SKM-1 (cell line): ENCODE measurements around the gene CD151.

Experiments
- DNase-seq: peaks from one replicate; lab custom pipeline; 2025; ENCODE audit not compliant: unreplicated experiment; lab: John Stamatoyannopoulos, UW

The CD151 gene

DNA sequence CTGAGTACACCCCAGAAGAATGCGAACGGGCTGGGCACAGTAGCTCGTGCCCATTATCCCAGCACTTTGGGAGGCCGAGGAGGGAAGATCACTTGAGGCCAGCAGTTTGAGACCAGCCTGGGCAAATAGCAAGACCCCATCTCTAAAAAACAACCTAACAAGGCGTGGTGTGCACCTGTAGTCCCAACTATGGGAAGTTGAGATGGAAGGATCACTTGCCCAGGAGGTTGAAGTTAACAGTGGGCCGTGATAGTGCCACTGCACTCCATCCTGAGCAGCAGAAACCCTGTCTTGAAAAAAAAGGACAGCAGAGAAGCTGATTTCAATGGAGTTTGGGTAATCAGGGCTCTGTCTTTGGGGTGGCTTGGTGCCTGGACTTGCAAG, 19.7 kb upstream of the CD151 start:
- DNase-seq = no peak

DNA sequence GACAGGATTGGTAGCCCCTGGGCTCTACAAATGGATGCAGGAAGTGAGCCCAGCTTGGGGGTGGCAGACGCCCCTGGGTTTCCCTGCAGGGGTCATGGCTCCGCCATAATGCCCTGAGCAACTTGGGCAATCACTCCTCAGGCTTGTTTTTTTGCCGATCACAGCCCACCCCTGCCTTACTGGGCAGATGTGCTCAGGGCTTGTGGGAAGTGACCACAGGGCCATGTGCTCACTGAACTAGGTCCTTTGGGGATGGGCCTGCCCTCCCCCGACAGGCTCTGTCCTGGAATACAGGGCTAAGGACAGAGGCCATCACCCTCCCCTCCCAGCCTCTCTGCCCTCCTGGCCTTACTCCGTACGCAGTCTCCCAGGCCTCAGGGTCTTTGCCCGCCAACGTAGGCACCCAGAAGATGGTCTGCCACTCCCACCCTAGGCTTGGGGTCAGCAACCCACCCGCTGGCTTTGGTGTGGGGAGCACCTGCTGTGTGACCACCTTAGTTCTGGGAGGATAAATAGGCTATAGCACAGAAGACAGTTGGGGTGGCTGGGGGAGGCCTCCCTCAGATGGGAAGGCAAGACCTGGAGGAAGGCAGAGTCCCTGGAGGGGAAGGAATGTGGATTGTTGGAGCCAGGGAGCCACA, 19.2 kb upstream of the CD151 start:
- no peak for DNase-seq

DNA sequence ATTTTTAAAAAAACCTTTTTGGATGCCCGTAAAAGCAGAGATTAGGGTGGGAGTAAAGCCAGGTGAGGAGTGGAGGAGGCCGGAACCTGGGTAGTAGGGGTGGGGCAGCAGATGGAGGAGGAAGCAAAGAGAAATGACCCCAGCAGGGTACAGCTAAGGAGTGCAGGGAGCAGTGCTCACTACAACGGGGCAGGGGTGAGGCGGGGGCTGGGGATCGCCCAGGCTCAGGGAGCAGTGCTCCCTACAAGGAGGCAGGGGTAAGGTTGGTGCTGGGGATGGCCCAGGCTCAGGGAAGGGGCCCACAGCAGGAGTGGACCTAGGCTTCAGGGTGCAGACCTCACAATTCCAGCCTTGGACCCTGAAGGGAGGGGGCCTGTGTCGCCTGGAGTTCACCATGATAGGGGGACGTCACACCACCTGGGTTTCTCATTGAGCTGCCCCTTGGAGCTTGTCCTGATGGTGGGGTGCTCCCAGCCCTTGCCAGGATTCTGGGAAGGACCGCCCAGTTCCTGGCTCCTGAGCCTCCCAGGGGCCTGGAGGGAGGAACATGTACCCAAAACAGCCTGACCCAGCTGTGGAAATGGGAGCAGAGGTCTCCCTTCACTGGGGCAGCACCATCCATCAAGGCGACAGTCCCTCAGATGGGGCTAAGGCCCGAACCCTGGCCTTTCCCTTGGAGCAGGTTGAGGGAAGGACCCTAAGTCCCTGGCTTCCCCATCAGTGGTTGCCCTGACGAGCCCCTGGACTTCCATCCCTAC, 16.9 kb upstream of the CD151 start:
- DNase-seq = no peak

DNA sequence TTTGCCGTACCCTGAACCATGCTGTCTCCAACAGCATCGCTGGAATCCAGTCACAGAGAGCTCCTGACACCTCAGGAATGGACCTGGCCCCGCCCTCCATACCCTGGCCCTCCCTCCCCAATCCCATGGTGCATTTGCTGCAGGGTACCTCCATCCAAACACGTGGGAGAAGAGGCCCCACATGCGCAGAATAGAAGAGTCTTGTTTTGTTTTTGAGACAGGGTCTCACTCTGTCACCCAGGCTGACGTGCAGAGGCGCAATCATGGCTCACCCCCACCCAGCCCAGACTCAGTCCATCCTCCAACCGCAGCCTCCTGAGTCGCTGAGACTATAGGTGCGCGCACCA, 16.3 kb upstream of the CD151 start:
- DNase-seq = no peak

DNA sequence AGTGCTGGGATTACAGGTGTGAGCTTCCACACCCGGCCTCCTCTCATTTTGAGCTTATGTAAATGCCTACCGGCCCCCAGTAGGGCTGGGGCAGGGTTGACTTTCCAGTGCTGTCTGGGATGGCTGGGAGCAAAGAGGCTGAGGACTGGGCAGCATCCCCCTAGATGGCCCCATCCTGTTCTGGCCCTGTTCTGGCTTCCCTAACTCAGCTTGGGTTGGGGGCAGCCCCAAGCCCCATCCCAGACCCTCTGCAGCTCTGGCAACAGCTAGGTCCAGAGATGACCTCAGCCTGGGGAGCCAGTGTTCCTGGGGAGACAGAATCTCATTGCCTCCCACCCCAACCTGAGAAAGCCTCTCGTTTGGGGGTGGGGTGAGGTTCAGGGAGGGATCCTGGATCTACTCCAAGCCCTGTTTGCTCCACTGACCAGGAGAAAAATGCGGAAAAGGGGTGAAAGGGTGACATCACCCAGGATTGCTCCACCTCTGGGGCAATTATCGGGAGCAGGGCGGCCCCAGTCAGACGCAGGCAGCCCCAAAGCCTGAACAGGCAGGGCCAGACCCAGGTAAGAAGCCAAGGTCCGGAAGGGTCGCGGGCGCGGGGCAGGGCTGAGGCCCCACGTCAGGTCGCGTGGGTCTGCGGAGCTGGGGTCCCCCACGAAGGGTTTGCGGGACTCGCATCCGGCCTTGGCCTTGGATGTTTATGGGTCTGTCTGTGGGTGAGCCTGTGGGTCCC, 14.2 kb upstream of the CD151 start, which contains the start of gene PNPLA2:
TSS of gene PNPLA2 (plus strand) at position 519 of the 733 bp plus-strand sequence. CDS start 805 bp downstream, outside the sequence.
- DNase-seq = no peak

DNA sequence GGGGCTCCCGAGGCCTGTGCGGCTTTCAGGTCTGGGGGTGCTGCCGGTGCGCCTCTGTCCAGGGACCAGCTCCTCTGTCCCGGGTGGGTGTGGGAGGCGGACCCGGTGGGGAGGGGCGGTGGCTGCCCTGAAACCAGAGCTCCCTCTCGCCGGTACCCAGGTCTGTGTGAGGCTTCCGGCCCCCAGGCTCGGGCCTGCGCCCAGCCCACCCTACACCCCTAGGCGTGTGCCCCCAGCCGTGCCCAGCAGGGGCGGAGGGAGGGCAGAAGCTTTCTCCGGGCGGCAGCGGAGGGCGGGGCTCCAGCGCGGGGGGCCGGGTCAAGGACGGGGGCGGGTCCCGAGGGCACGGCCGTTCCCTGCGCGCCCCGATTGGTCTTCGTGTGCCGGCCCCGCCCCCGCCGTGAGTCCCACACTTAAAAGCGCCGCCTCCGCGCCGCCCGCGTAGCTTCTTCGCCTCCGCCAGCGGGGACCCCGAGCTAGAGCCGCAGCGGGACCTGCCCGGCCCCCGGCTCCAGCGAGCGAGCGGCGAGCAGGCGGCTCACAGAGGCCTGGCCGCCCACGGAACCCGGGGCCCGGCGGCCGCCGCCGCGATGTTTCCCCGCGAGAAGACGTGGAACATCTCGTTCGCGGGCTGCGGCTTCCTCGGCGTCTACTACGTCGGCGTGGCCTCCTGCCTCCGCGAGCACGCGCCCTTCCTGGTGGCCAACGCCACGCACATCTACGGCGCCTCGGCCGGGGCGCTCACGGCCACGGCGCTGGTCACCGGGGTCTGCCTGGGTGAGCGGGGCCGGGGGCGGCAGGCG, 13.4 kb upstream of the CD151 start:
- DNase-seq = peak; percentile 84

DNA sequence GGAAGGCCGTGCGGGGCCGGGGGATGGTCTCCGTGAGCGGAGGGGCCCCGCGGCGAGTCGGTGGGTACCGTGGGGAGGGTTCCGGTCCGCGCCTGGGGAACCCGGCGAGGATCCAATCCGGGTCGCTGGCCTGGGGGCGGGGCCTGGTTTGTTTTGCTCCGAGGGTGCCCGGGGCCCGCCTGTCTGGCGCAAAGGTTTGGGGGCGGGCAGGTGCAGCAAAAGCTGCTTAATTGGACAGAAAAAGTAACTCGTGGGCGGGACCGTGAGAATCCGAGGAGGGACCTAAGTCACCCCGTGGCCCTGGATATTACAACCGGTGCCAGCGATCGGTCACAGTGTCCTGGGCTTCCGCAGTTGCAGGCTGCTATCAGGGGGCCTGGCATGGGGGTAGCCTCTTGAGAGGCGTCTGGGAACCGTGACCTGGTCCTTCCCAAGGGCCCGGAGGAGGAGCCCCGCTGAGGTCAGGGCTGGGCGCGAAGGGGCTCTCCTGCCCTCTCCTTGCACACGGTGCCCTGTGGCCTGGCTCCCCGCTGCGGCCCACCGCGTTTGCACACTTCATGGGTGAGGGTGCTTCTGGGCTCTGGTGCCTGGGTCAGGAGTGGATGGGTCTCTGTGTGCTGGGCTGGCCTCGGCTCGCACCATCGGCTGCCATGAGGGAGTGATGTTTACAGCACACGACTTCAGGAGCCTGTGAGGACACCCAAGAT, 12.7 kb upstream of the CD151 start:
- peak; percentile 64 for DNase-seq

DNA sequence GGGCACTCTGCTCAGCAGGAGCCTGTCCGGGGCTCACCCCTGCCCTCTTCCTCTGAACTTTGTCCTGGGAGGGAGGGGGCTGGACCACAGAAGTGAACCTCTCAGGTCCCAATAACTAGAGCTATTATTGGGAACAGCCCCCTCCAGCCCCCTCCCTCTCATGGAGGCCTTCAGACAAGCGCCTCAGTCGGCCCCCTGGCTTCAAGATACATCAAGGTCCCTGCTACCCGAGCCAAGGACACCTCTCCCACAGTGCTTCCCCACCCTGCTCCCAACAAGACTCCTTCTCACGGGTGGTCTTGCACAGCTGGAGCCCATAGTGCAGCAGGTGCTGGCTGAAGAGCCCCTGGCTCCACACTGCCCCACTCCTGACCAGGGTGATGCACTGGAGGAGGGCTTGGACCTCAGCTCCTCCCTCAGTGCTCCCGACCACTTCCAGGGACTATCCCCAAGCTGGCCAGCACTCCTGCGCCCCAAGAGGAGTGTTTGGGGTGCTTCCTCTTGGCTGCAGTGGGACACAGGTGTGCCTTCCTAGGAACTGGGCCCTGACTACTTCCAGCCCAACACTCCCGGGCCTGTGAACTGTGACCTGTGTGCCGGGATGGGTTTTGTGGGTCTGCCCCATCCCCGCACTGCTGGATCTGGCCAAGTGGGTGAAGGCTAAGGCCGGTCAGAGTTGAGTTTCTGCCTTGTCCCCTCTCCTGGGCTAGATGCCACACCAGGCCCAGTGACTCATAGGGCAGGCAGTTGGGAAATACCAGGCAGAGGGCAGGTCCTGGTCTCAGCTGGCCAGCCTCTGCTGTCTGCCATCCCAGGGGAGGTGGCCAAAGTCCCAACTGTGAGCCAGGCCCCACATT, 11.9 kb upstream of the CD151 start:
- DNase-seq = no peak

DNA sequence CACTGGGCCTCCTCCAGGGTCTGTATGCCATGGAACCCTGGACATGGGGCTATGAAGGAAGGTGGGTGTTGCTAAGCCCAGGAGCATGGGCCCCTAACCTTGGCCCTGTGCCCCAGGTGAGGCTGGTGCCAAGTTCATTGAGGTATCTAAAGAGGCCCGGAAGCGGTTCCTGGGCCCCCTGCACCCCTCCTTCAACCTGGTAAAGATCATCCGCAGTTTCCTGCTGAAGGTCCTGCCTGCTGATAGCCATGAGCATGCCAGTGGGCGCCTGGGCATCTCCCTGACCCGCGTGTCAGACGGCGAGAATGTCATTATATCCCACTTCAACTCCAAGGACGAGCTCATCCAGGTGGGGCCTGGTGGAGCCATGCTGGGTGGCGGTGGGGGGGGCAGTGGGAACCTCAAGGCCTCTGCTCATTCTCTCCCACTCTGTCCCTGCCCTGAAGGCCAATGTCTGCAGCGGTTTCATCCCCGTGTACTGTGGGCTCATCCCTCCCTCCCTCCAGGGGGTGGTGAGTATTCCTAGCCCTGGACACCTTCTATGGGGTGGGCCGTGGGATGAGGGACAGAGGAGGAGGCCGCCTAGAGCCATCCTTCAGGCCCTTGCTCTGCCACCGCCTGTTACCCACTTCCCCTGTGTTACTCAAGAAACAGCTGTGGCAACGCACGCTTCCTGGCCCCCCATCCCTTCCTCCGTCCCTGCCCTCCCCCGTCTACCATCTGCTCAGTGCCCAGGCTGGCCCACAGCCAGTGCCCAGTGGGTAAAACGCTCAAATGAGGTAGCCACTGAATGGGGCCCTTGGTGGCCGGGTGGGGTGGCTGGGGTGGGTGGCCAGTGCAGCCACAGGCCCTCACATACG, 11.0 kb upstream of the CD151 start:
- DNase-seq = no peak

DNA sequence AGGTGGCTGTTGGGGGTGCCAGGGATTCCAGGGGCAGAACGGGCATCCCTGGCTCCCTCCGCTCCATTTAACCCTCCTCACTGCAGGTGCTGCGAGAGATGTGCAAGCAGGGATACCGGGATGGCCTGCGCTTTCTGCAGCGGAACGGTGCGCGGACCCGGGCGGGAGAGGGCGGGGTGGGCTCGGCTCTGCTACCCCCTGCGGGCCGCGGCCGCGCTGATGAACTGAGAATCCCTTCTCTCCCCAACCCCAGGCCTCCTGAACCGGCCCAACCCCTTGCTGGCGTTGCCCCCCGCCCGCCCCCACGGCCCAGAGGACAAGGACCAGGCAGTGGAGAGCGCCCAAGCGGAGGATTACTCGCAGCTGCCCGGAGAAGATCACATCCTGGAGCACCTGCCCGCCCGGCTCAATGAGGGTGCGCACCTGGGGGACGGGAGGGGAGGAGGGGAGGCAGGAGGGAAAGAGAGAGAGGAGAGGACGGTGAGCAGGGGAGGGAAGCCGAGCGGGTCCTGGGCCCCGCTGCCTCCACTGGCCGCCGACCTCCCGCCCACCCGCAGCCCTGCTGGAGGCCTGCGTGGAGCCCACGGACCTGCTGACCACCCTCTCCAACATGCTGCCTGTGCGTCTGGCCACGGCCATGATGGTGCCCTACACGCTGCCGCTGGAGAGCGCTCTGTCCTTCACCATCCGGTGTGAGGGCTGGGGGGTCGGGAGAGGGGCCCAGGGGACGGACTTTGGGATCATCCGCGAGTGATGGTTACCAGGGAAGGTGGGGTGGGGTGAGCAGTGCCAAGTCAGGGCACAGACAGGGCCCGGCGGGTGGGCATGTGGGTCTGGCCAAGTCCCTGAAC, 9.1 kb upstream of the CD151 start:
- no peak for DNase-seq

DNA sequence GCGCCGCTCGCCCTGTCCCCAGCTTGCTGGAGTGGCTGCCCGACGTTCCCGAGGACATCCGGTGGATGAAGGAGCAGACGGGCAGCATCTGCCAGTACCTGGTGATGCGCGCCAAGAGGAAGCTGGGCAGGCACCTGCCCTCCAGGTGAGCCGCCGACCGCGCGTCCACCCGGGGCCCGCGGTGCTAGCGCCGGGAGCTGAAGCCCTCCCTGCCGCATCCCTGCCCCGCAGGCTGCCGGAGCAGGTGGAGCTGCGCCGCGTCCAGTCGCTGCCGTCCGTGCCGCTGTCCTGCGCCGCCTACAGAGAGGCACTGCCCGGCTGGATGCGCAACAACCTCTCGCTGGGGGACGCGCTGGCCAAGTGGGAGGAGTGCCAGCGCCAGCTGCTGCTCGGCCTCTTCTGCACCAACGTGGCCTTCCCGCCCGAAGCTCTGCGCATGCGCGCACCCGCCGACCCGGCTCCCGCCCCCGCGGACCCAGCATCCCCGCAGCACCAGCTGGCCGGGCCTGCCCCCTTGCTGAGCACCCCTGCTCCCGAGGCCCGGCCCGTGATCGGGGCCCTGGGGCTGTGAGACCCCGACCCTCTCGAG, 8.4 kb upstream of the CD151 start:
- no peak for DNase-seq

DNA sequence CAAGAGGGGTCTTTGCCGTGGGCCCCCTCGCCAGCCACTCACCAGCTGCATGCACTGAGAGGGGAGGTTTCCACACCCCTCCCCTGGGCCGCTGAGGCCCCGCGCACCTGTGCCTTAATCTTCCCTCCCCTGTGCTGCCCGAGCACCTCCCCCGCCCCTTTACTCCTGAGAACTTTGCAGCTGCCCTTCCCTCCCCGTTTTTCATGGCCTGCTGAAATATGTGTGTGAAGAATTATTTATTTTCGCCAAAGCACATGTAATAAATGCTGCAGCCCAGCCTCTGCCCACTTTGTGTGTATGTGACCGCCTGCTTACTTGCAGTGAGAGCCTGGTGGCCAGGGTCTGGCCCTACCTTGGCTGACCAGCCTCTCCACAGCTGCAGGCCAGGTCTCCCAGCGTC, 7.8 kb upstream of the CD151 start:
- DNase-seq = no peak

DNA sequence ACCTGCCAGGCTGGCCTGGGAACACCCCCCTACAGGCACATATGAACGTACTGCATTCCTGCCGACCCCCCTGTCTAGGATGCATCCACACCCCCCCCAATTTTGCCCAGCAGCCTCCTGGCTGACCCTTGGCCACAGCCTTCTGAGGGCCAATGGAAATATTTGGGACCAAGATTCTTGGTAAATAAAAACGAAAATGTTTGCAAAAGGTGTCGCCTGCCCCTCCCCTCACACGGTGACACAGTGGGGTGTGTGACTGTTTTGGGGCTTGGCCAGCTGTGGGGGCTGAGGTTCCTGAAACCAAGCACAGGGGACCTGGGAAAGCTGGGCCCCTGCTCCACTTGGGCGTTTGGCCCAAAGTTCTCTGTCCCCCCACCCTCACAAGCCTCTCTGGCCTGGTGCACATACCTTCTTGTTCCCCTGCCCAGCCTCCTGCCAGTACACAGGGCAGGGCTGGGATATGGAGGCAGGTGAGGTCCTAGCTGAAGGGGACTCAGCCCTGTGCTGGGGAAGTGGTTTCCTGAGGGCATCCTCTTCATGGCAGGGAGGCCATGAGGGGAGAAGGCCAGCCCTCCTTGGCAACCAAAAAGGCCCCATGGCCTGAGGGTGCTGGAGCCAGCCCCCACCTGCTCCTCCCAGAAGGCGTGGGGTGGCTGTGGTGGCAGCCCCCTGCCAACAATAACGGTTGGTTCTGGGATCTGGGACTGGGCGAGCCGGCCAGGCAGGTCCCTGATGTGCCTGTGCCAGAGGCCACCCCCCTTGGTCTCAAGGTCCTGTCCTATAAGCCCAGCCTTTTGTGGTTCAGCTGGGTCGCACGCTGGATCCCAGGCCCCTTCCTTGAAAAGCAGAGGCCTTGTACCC, 7.2 kb upstream of the CD151 start:
- DNase-seq = no peak

DNA sequence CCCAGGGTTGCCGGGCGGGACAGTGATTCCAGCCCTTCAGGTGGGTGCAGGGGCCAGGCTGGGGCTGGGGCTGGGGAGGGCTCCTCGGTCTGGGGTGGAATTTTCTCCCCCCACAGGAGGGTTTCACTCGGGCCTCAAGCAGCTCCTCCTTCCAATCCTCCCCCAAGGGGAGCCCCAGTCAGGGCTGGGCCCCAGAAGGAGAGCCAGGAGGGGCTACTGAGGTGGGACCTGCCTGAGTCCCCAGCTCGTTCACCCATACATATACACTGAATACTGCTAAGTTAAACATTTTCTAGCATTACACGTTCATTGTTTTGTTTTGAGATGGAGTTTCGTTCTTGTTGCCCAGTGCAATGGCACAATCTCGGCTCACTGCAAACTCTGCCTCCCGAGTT, 6.5 kb upstream of the CD151 start:
- no peak for DNase-seq

DNA sequence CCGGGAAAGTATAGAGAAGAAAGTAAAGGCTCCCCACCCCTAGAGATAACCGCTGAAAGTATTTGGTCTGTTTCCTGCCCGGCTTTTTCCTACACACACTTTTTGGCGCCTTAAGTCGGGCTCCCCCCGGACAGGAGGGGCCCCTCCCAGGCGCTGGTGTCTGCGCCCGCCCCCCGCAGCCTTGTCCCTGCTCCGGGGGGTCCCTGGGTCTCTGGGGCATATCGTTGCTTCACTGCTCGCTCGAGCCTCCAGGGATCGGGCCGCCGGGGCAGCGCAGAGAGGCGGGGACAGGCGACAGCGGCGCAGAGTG, 6.0 kb upstream of the CD151 start:
- no peak for DNase-seq

DNA sequence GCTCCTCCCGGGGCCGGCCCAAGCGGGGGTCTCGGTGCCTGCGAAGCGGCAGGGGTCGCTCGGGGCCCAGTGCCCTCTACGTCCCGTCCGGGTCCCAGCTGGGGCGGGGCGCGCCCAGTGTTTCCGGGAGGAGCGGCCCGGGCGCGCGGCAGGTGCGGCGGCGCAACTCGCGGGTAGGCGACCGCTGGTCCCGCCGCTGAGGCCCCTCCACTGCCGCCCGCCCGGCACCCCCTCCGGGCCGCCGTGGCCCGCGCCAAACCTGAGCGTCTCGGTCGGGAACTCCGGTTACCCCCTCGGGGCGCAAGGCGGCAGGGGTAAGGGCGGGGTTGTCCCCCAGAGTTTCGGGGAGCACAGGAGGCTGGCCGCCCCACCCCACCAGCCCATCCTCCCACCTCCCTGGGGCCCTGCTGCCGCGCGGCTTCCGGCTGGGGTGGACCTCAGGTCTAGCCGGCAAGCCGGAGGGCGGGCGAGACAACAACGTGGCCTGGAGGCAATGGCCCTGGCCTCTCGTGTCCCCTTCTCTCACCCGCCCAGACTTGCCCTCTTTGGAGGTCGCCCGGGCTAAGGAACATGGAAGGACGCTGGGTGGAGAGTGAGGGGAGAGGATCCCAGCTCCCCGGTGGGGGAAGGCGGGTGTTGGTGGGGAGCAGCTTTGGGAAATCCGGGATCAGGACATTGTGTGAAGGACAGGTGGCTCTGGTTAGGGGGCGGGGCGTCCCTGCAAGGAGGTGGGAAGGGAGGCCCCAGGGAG, 5.4 kb upstream of the CD151 start:
- no peak for DNase-seq
